Measurements from ENCODE around the gene SGMS2.
A peak's percentile ranks its signal among the peaks of the same experiment; 100 is the strongest.
"Not testable (repeated sequence)": the region's sequence is repeated elsewhere in the genome, so short reads cannot be mapped to it uniquely, and the experiment has no call there.

SGMS2 gene

DNA sequence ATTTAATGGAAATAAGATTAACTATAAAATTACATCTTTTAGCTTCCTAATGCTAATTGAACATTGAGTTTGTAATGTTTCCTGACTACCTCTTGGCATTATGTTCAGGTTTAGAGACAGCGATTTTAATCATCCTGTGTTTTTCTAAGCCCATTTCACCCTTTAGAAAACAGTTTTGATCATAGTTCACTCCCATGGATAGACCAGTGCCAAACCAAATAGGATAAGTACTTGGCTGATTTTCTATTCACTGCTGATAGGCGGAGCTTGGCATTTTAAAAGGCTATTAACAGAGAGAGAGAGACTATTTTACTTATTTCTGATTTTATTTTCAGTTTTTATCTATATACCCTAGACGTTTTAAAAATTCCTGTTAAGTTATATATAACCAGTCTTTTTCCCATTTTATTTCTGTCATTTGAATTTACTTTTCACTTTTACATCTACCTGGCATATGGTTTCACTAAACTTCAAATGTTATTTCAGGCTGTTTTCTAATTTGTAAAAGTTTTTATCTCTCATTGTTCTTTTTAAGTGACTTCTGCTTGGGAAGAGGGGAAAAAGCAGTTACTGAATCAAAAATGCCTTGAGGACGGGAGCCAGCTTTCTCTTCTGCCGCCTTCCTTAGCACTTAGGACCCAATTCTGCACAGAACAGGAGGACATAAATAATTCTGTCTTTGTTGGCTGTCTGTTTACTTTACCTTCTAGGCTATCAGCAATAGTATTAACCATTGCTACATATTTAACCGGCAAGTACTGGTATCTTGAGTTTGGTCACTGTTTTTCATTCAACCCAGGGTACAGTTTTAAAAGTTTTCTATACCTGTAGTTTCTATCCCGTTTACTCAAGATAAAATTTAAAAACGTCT, 46.4 kb downstream of the SGMS2 start:
- DNase-seq: no peak

DNA sequence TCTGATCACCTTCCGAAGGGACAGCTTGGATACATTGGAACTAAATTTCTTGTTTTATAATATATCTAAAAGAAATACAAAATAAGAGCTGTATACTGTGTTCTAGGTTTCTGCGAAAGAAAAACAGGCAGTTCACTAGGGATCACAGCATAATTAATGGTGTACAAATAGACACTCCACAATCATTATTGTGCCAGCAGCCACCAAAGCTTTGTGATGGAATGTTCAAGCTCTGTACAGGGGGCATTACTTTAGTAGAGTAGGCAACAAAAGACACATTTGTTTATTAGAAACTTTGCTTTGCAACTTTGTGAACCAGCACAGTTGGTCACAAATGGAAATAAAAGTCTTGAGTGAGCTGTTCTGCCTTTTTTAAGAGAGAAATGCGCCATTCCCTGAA, 49.3 kb downstream of the SGMS2 start:
- no peak for DNase-seq

DNA sequence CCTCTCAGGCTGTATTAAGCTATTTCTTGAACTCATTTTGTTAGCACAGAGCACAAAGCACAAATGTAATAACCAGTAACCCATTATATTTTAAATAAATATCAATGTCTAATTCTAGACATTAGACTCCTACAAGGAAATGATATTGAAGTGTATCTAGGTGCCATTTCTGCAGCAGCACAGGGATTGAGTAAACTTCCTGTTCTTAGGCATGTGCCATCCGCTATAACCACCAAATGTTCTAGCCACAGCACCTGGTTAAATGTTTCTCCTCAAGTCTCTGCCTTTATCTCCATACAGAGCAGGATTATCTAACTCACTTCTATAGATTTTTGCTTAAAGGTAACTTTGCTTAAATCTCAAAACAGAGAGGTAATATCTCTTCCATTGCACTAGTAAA, 51.4 kb downstream of the SGMS2 start:
- DNase-seq: no peak

DNA sequence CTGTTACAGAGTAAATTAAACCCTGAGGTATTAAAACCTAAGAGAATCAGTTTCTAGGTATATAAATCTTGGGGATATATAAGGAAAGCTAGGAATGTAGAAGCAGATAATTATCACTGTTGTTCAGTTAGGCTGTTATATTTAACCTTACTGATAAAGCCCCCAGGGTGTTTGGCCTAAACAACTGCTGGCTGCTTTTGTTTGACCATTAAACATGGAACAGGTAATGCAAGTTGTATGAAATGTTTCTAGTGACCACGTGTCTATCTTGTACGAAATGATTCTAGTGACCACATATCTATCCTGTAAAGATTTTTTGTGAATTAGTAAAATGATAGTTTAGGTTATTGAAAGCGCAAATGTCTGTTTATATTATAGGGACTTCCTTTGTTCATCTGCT, 52.6 kb downstream of the SGMS2 start:
- no peak for DNase-seq

DNA sequence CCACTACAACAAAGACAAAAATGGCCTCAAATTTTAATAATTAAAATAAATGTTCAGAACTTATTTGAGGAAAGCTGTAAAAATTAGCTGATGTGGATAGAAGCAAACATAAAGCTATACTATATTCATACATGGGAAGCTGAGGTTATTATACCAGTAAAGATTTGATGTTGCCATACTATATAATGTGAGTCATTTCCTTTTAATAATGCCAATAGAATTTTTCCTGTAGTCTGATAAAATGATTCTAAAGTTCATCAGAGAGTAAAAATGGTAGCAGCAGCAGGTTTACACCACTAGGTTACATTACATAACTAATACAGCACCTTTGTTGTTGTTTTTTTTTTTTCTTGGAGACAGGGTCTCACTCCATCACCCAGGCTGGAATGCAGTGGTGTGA, 61.1 kb downstream of the SGMS2 start:
- DNase-seq: no peak

DNA sequence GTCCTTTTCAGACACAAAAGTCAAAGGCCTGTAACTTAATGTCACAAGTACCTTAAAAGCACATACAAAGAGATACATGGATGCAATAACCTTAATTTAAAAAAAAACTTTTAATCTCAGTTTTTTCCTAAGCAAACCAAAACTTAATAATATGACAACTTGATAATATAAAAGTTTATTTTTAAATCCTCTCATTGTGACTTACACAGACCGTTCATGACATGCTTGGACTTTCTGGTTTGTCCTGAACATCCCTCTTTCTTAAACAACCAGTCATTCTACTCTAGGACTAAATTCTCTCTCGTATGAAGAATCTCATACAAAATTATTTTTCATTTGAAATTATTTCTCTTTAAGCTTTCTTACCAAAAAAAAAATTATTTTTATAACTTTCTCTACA, 63.5 kb downstream of the SGMS2 start:
- DNase-seq: no peak

DNA sequence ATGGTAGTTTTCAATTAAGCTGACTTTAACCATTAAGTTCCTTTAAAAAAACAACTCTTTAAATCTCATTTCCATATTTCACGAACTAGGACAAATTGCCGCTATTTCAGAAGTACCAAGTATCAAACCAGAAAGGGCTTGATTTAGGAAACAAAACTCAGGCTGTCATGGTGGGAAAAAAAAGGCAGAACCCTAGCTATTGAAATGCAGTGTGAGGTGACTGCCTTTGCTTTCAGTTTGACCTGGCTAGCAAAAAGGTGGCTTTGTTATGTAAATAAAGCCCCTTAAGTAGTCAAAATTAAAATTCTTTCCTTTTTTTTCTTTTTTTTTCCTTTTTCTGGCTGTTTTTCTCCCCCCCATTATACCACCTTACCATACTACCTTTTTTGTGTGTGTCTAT, 66.0 kb downstream of the SGMS2 start:
- no peak for DNase-seq

DNA sequence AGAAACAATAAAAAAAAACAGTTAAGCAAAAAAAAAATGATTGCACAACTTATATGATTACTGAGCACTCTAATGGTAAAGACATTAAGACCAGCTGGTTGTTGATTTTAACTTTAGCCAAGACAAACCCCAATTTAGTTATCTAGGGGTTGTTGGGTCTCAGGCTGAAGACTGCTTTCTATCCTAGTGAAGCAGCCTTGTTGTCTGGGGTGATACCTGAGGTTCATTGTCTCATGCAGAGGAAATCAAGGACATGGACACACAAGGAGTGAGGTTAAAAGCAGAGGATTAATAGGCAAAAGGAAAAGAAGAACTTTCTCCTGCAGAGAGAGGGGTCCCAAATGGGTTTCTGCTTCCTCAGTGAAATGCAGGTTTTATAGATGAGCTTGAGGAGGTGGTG, 66.6 kb downstream of the SGMS2 start:
- DNase-seq: no peak

DNA sequence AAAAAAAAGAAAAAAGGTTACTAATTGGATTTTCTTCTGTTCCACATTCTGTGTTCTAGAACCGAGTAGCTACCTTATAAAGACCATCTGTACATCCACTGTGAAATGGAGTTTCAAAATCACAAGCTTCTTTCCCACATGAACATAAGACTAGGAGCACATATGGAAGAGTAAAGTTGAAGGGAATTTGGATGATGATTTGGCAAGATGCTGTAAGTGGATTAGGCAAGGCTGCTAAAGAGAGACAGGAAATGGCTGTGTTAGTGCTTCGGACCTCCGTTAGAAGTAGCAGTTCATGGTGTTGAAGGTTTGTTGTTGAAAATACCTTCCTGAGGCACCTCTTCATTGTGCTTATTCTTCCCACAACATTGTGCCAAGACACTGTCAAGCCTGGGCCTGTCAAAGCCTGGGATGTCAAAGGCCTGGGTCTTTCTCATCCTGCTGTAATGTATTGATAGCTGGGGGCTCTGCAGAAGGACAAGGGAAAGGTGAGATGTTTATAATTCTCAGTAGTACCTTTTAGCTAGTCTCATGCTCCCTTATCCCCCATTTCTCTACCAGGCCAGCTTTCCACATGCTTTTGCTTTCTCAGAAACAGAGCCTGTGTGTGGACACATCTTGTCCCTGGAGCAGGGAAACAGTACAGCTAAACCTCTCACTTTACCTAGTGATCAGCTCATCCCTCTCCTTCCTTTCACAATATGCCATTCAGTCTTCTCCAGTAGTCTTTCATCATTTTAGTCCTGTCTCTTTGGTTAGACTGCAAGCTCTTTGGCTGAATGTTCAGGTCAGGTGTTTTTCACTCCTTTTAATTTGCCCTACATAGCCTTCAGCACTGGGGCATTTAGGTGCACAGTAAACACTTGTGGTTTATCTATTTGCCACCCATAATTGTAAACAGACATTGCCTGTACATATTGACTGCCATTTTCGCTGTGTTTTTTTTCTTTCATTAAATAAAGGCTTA, 68.7 kb downstream of the SGMS2 start:
- no peak for DNase-seq

DNA sequence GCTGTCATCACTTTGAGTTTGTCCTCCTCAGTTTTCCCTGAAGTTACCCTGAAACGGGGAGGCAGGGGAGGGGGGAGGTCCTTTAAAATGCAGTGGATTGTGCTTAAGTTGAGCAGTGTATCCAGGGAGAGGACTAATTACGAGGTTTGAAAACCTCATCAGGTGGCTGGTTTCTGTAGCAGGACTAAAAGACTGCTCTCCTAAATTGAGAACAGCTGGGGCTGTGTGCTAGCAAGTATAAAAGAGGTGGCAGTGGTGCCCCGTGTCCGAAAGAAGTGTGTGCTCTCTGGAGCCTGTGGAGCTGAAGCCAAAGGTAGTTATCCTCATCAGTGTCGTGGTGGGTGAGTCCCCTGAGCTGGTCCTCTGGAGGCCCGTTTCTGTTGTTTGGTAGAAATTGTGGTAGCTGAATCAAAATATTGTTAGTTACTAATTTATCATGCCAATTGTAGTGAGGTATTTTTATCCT, 69.4 kb downstream of the SGMS2 start:
- no peak for DNase-seq

DNA sequence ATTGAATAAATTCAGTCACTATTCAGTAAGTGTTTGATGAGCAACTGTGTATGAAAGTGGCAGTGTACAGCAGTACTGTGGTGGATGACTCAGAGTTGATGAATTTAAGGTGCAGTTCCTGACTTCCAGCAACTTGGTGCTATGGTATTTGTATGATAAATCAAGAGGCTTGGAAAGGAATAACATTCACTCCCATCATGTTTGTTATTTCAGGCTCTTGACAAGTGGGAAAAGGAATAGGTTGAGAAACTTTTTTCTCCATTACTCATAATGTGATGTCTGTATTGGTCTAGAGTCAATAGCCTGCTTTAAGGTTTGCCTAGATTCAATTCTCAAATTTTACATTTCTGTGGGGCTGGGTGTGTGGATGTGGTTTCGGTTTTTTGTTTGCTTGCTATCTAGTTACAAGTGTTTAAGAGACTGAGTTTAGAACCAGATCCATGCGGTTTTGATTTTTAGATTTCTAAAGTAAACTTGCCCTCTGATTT, 71.5 kb downstream of the SGMS2 start:
- no peak for DNase-seq

DNA sequence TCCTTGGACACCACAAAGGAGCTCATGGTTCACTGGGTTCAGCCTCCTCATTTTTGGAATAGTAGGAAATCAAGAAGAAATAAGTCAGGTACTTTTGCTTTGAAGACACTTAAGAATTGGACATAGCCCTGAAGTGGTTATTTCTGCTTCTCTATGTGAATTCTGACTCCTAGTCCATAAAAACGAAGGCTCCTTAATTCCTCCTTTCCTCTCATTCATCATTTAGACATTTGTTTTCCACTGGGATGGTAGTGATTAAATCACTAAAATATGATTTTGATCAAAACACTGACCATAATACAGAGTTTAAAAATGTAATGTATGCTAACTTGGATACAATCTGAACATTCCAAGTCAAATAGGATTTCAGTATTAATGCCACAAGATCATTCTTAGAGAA, 71.9 kb downstream of the SGMS2 start:
- no peak for DNase-seq

DNA sequence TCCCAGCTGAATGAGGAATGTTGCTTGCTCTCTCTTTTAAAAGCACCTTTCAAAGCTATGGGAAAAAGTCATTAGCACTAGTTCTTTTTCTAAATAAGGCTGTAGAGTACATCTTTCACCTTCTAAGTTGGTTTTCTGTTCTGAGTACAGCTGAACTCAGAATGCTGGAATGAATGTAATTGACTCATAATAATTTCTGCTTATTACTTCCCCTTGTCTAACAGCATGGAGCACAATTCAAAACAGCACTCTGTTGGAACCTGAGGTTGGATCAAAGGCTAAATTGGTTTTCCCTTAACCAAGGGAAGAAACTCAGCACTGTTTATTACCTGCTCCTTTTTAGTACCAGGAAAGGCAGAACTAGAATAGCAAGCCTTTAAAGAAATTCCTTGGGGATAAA, 73.1 kb downstream of the SGMS2 start:
- DNase-seq: no peak

DNA sequence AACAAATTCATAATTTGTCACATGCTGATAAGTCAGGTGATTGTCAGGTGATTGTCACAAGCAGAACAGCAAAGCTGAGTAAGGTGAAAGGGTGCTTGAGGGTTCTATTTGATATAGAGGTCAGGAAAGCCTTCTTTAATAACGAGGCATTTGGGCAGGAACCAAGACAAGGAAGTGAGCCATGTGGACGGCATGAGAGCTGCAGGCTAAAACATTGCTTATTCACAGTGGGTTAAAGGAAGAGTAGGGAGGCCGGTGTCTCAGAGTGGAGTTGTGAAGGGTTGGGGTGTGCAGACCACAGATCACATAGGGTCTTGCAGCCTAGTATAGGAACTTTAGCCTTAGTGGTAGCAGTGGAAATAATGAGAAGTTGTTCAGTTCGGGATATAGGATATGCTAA, 75.3 kb downstream of the SGMS2 start:
- DNase-seq: no peak

DNA sequence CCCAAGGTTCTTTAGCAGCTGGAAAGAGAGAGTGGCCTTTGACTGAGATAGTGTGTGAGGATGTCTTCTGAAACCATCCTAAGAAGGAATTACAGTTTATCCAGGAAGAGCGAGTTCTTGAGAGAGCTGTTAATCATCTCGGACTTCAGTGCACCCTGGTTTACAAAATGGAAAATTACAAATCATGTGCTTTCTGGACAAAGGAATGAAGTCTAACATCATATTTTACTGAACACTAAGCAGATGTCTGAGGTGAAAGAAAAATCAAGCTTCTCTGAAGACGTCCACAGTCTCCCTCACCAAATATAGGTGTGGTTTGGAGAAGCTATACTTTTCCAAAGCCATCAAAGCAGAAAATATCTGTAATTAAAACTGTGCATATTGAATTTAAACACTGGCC, 75.8 kb downstream of the SGMS2 start:
- DNase-seq: no peak

DNA sequence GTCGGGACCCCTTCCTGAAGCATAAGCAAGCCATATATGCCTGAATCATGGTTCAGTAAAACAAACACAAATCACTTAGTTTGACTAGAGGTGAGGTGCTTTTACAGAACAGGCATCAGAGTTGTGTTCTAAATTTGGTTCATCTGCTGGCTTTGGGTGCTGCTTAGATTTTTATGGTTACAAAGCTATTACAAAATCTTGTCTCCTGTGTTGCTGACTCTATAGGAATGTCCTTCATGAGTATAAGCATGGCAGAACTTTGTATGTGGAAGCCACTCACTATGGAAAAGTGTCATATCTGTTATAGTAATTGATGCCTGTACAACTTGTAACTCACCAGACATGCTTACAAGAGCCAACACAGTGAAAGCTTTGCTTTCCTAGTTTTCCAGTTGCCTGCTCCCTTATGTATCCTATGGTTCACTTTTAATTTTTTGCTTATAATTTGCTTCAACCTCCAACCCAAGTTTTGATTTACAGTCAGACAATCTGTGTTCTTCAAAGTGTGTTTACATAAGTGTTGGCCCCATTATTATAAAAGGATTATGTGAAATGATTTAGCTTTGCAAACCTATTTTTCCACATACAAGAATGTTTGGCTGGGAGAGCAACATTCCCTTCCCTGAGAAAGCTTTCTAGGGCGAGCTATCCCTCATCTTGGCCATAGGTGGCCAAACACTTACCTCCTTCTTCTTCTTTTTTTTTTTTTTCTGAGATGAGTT, 76.6 kb downstream of the SGMS2 start:
- DNase-seq: no peak

DNA sequence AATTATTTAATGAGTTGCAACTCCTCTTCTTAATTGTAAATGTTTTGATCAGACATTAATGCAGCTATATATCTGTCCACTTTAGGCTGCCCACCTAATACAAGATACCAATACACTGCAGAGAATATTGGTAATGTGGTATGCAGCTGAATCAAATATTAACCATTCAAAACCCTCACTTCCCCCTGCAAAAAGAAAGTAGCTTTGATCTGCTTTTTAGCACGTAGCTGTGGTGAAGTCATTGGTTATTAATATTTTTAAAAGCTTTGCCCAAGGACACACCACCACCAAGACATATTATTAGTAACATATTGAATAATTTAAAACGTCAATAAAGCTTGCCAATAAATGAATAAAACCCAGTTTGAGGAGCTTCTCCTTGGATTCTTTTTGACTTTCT, 78.0 kb downstream of the SGMS2 start:
- DNase-seq: no peak

DNA sequence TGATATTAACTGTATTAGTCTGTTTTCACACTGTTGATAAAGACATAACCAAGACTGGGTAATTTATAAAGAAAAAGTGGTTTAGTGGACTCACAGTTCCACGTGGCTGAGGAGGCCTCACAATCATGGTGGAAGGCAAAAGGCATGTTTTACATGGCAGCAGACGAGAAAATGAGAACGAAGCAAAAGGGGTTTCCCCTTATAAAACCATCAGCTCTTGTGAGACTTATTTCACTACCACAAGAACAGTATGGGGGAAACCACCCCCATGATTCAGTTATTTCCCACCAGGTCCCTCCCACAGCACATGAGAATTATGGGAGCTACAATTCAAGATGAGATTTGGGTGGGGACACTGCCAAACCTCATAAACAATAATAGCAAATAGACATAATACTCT, 80.3 kb downstream of the SGMS2 start:
- not testable (repeated sequence) for DNase-seq

DNA sequence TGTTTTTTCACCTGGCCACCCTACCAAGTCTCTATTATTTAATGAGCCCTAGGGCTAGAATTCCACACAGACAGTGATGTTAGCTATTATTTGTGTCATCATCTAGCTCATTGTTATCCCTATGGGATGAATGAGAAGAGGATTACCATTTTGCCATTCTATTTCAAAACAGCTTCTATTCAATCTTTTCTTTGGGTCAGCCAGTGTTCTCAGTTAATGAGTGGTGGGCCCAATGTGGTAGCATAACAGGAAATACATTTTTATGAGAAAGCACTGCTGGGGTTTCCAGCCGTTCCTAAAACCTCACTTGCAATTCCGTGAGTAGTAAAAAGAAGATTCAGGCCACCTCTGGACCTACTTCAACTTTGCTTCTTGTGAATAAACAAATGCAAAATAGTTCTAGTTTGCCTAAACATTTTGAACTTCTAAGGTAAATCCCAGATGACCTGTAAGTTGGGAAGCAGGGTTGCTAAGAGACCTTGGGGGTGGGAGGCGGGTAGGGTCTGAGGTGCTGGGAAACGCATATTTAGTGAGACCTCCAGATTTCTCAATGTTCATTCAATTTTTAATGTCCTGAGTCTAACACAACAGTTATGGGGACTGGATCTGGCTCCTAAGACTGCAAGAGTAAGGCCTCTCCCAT, 81.8 kb downstream of the SGMS2 start:
- no peak for DNase-seq

DNA sequence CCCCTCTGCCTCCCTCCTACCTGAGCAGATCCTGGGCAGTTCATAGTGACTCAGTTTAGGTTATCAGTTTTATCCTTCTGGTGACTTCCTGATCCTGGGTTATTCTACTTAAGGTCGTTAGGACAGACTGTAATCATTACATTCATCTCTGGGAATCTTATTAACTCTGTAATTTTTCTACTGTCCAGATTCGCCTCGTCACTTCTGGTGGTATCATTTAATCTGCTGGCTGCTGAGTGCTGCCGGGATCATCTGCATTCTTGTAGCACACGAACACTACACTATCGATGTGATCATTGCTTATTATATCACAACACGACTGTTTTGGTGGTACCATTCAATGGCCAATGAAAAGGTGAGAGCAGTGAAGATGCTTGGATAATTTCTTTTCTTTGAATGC, 83.6 kb downstream of the SGMS2 start:
- no peak for DNase-seq

DNA sequence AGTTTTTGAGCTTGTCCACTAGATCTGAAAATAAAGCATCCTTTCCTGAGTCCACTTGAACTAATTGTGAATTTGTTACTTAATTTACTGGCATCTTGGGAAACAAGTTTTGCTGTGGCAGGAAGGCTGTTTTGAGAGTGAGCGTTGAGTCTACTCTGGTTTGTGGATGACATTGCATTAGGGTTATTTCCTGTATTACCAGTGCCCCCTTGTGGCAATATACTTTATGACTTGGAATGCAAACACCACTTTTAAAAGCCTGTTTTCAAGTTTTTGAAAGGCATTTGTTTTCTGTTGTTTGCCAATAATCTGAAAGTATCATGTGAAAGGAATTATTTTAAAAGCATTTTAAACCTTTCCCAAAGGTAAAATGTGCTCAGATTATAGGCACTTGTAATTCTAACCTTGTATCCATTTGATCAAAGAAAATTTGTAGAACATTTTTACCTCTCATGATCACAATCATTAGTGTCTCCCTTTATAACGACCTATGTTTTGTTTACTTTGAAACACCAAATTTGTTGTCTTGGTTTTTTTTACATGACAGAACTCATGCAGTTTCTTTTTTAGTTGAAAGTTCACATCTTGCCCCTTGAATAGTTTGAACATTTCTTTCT, 88.7 kb downstream of the SGMS2 start:
- peak; percentile 54 for DNase-seq

DNA sequence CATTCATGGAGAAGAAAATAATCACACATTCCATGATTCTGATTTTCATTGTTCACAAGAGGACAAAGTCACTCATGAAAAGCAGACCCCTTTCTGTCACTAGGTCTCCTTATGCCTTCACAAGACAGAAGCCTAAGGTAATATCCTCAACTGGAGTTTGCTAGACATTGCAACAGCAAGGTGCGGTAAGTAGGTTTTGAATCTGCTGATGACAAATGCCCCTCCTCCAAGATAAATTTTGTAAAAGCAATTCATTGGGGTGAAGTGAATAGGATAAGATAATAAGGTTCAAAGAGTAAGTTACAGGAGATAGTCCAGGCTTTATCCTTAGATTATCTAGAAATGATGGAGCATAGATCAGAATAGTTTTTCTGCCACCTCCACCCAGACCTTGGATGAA, 90.5 kb downstream of the SGMS2 start:
- no peak for DNase-seq
